VCaP (cell line): ENCODE data around the gene MRPS12.

Experiments
- H3K27ac ChIP-seq: fragments of 450-650 bp; 2 replicates; pipeline ENCODE4 v1.5.1; 2017
- TF ChIP-seq, protein P1 (sequence below): fragments of 450-650 bp; conservative IDR thresholded peaks from 2 replicates; pipeline ENCODE4 v1.5.1; 2017; ENCODE audit warnings: mild to moderate bottlenecking, moderate library complexity

Gene MRPS12

DNA sequence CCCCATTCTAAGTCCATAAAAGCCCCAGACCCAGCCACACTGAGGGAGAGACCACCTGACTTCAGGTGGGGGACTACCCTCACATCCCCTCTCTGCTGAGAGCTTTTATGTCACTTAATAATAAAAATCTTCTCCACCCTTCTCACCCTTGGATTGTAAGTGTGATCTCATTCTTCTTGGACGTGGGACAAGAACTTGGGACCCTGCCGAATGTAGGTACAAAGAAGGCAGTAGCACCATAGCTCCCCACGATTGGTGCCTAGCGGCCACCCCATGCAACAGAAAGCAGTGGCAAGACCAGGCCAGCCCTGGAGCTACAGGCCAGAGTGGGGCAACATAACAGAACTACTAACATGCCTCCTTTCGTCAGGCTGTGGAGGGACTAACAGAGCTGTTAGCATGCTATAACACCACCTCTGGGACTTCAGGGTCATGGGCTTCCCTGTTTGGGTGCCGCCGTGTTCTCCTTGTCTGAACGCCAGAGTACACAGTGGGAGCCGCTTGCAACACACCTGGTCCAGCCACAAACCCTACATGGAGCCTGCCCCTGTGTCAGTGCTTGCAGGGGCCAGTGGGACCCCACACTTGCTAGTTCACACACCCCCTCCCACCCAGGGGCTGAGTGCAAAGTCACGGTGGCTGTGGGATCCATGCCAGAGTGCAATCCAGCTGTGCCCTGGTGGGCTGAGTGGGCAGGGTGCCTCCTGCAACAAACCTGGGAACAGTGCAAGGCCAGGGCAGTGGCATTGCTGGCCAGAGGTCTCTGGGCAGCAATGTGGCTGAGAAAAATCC is 50.0 kb downstream of the MRPS12 start:
- no peak overlapping the region for H3K27ac ChIP-seq
- TF ChIP-seq, protein P1, sequence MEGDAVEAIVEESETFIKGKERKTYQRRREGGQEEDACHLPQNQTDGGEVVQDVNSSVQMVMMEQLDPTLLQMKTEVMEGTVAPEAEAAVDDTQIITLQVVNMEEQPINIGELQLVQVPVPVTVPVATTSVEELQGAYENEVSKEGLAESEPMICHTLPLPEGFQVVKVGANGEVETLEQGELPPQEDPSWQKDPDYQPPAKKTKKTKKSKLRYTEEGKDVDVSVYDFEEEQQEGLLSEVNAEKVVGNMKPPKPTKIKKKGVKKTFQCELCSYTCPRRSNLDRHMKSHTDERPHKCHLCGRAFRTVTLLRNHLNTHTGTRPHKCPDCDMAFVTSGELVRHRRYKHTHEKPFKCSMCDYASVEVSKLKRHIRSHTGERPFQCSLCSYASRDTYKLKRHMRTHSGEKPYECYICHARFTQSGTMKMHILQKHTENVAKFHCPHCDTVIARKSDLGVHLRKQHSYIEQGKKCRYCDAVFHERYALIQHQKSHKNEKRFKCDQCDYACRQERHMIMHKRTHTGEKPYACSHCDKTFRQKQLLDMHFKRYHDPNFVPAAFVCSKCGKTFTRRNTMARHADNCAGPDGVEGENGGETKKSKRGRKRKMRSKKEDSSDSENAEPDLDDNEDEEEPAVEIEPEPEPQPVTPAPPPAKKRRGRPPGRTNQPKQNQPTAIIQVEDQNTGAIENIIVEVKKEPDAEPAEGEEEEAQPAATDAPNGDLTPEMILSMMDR: no peak
